K562 (cell line): ENCODE results near the gene KIF5C. TPM values are rescaled to one million over a fixed set of nuclear protein-coding genes. Genes with fewer than 3 reads are reported as not detected.

Experiments
- ATAC-seq: fragments of 200-7000 bp; cut with Tn5 transposase; 3 replicates; pipeline ENCODE4 v1.9.1; 2020; ENCODE audit warnings: moderate library complexity
- BruUV-seq: library from RNA; stranded (reverse); fragments of 400-500 nt; replicated peaks from 2 replicates; lab custom pipeline; 2021; lab: Mats Ljungman, UMichigan
- CTCF ChIA-PET: fragments of 300-600 bp; formaldehyde crosslinking; extraction: SDS; loops from one replicate; lab custom pipeline; 2021; ENCODE audit warnings: low intra/inter-chr PET ratio; lab: Yijun Ruan, JAX
- POLR2A ChIA-PET: fragments of 300-600, 350-650 bp; sonication (Branson Sonifier 250); formaldehyde crosslinking; extraction: SDS; loops from one replicate; lab custom pipeline; 2021; ENCODE audit warnings: antibody characterized with exemption, inconsistent platforms; lab: Yijun Ruan, JAX
- DNase-seq, 4 experiments: peaks; one replicate each; pipeline versions ENCODE4 v3.0.0 to v3.0.0-alpha.2; 2011 to 2018; ENCODE audit warnings: low spot score in 3 of 4, mixed read lengths in 3 of 4; ENCODE audit errors: extremely low read depth in 1 of 4
- FAIRE-seq: peaks from 2 replicates; lab custom pipeline; 2011; peaks lifted over from hg19 to GRCh38; lab: Jason Lieb, UNC
- H2AFZ ChIP-seq: 2 replicates; pipeline ENCODE4 v1.6.0; 2011; ENCODE audit warnings: low read depth, low read length, control low read depth, inconsistent platforms
- H3K27ac ChIP-seq: fragments of 200-600 bp; 3 replicates; pipeline ENCODE4 v1.8.0; 2011; ENCODE audit warnings: low read depth, mild to moderate bottlenecking, control low read depth, inconsistent platforms, low read length, moderate library complexity, mixed read lengths; ENCODE audit errors: extremely low read depth
- H3K27me3 ChIP-seq, 2 experiments: fragments of 300-600 bp in 1 of 2; 2 replicates in 1 of 2; 3 replicates in 1 of 2; pipeline versions ENCODE4 v1.6.0 to v1.8.0; 2011; ENCODE audit warnings: inconsistent platforms in 2 of 2, low read length in 2 of 2, mild to moderate bottlenecking in 1 of 2, mixed read lengths in 1 of 2, moderate library complexity in 1 of 2; ENCODE audit not compliant: control insufficient read depth in 2 of 2, insufficient read depth in 2 of 2
- H3K36me3 ChIP-seq: fragments of 300-600 bp; 3 replicates; pipeline ENCODE4 v1.8.0; 2011; ENCODE audit warnings: mild to moderate bottlenecking, low read length, inconsistent platforms; ENCODE audit not compliant: control insufficient read depth, insufficient read depth
- H3K4me1 ChIP-seq, 2 experiments: fragments of 200-600 bp in 1 of 2; replicated peaks in 1 of 2; 2 replicates in 1 of 2; 3 replicates in 1 of 2; pipeline versions ENCODE4 v1.5.1 to v1.8.0; 2011; ENCODE audit warnings: inconsistent platforms in 2 of 2, low read length in 2 of 2, mild to moderate bottlenecking in 1 of 2, mixed read lengths in 1 of 2, moderate library complexity in 1 of 2; ENCODE audit not compliant: control insufficient read depth in 2 of 2, insufficient read depth in 2 of 2
- H3K4me2 ChIP-seq: 2 replicates; pipeline ENCODE4 v1.6.1; 2011; ENCODE audit warnings: low read length, control low read depth, inconsistent platforms, mixed read lengths; ENCODE audit not compliant: insufficient read depth
- H3K4me3 ChIP-seq: fragments of 200-600 bp; sonication (generic), shearing (Covaris generic); 2 replicates; pipeline ENCODE4 v1.5.1; 2016; ENCODE audit warnings: control low read depth, inconsistent platforms
- H3K79me2 ChIP-seq: fragments of 200-600 bp; 3 replicates; pipeline ENCODE4 v1.8.0; 2011; ENCODE audit warnings: low read length, inconsistent platforms; ENCODE audit not compliant: control insufficient read depth, insufficient read depth
- H3K9ac ChIP-seq, 2 experiments: 2 replicates each; pipeline versions ENCODE4 v1.6.0 to v1.6.1; 2011; ENCODE audit warnings: low read depth in 2 of 2, low read length in 2 of 2, control low read depth in 1 of 2, inconsistent platforms in 1 of 2, mild to moderate bottlenecking in 1 of 2, mixed read lengths in 1 of 2; ENCODE audit not compliant: insufficient read depth in 1 of 2
- H3K9me1 ChIP-seq: one replicate; pipeline ENCODE4 v1.6.0; 2011; ENCODE audit warnings: inconsistent platforms, mild to moderate bottlenecking, low read length, moderate library complexity; ENCODE audit not compliant: control insufficient read depth, insufficient read depth
- H3K9me3 ChIP-seq: replicated peaks from 2 replicates; pipeline ENCODE4 v1.5.1; 2011; ENCODE audit warnings: low read depth, low read length, inconsistent platforms; ENCODE audit not compliant: control insufficient read depth, insufficient read depth
- H4K20me1 ChIP-seq: replicated peaks from 2 replicates; pipeline ENCODE4 v1.6.1; 2011; ENCODE audit warnings: low read length, inconsistent platforms, mixed read lengths; ENCODE audit not compliant: control insufficient read depth, insufficient read depth
- ATF7 ChIP-seq: fragments of 450-650 bp; IDR thresholded peaks from 2 replicates; pipeline ENCODE4 v1.7.1; 2014; ENCODE audit warnings: mild to moderate bottlenecking, moderate library complexity
- CBX3 ChIP-seq, 2 experiments: IDR thresholded peaks; 1 replicate in 1 of 2; 2 replicates in 1 of 2; pipeline ENCODE4 v1.6.1; 2012; ENCODE audit warnings: inconsistent platforms in 2 of 2, low read length in 2 of 2, borderline replicate concordance in 1 of 2, control low read depth in 1 of 2
- FUS ChIP-seq: fragments of 200-400 bp; formaldehyde crosslinking; optimal IDR thresholded peaks from 2 replicates; pipeline ENCODE3; 2017; ENCODE audit warnings: low read depth, low read length
- GTF2F1 ChIP-seq: IDR thresholded peaks from 2 replicates; pipeline ENCODE4 v1.6.1; 2011; ENCODE audit warnings: low read depth, low read length, improper control_type of control experiment
- HMG20B ChIP-seq: fragments of 250-450 bp; sonication (Bioruptor Pico); IDR thresholded peaks from 2 replicates; pipeline ENCODE4 v1.5.0; 2021; ENCODE audit warnings: mild to moderate bottlenecking
- HNRNPUL1 ChIP-seq: fragments of 200-400 bp; formaldehyde crosslinking; IDR thresholded peaks from 2 replicates; pipeline ENCODE4 v1.6.1; 2017; ENCODE audit warnings: low read length
- MCM7 ChIP-seq, 2 experiments: fragments of 450-650 bp; IDR thresholded peaks; 2 replicates each; pipeline ENCODE4 v1.6.1; 2016 to 2018
- MEF2A ChIP-seq: IDR thresholded peaks from 2 replicates; pipeline ENCODE4 v1.6.1; 2011; ENCODE audit warnings: low read depth, mild to moderate bottlenecking, low read length, moderate library complexity; ENCODE audit not compliant: control insufficient read depth
- MYBL2 ChIP-seq, 2 experiments: fragments of 450-650 bp in 1 of 2; sonication (generic) in 1 of 2; formaldehyde crosslinking in 1 of 2; IDR thresholded peaks; 2 replicates each; pipeline versions ENCODE4 v1.6.1 to v1.8.1; 2017 to 2022; ENCODE audit warnings: borderline replicate concordance in 1 of 2, inconsistent platforms in 1 of 2, low read depth in 1 of 2, mild to moderate bottlenecking in 1 of 2, missing genetic modification reagents in 1 of 2, moderate library complexity in 1 of 2
- SREBF1 ChIP-seq: fragments of 150-350 bp; IDR thresholded peaks from 2 replicates; pipeline ENCODE4 v1.6.1; 2014; ENCODE audit warnings: antibody characterized with exemption, low read depth, low read length, borderline replicate concordance
- TAF7 ChIP-seq: fragments of 450-650 bp; IDR thresholded peaks from 2 replicates; pipeline ENCODE4 v1.6.1; 2016; ENCODE audit warnings: missing genetic modification characterization, missing compliant biosample characterization
- TBP ChIP-seq: optimal IDR thresholded peaks from 2 replicates; pipeline ENCODE3; 2011; ENCODE audit warnings: low read depth, low read length, improper control_type of control experiment
- TEAD4 ChIP-seq, 2 experiments: sonication (generic) in 1 of 2; formaldehyde crosslinking in 1 of 2; IDR thresholded peaks; 2 replicates each; pipeline versions ENCODE4 v1.6.1 to v1.8.0; 2012 to 2022; ENCODE audit warnings: borderline replicate concordance in 1 of 2, inconsistent platforms in 1 of 2, low read length in 1 of 2, mild to moderate bottlenecking in 1 of 2, missing genetic modification reagents in 1 of 2
- ZSCAN29 ChIP-seq: fragments of 450-650 bp; IDR thresholded peaks from 2 replicates; pipeline ENCODE4 v1.6.1; 2017
- WGBS: fragments of 100-300 bp; shearing (Covaris generic); methylation state at CpG from one replicate; pipeline ENCODE4 v1.1.6; 2016; ENCODE audit warnings: low coverage, mixed read lengths; ENCODE audit not compliant: insufficient coverage; ENCODE audit errors: missing lambda C conversion rate; 5-methylcytosine and 5-hydroxymethylcytosine counted together
- in situ Hi-C: fragments of 300-500 bp; cut with MboI; formaldehyde crosslinking; loops from 4 replicates; pipeline ENCODE4 v1.15.0; 2018; ENCODE audit warnings: inconsistent platforms, mixed read lengths
- intact Hi-C: fragments of 100-400 bp; cut with micrococcal nuclease; formaldehyde crosslinking; loops from 2 replicates; pipeline ENCODE4 v1.14.2; 2022
- polyA plus RNA-seq, 8 experiments: library from polyadenylated mRNA; depleted of rRNA in 4 of 8; stranded (reverse) in 5 of 8; unstranded in 3 of 8; fragments of >200 nt; fragmentation: Nextera tagmentation in 2 of 8; fragmentation: Illumina TruSeq in 1 of 8; extraction: Ambion mirVana in 2 of 8; extraction: Trizol in 1 of 8; gene quantifications; 2 replicates each; pipeline versions ENCODE4 v1.2.1 to v1.2.3, GENCODE V29; 2011 to 2014; ENCODE audit warnings: inconsistent platforms in 1 of 8, missing spikeins in 1 of 8
- total RNA-seq, 7 experiments: library from RNA; depleted of rRNA in 6 of 7; stranded (reverse); fragments of >200 nt in 6 of 7; fragmentation: Illumina TruSeq in 2 of 7; extraction: Trizol in 2 of 7; gene quantifications; 2 replicates each; pipeline versions ENCODE4 v1.2.1 to v1.2.3, GENCODE V29; 2011 to 2021; ENCODE audit warnings: low replicate concordance in 1 of 7
- TF ChIP-seq, protein P1 (sequence below): fragments of 250-450 bp; sonication (Bioruptor Pico); IDR thresholded peaks from 2 replicates; pipeline ENCODE4 v1.5.1; 2021; ENCODE audit warnings: mild to moderate bottlenecking

The KIF5C gene
- total and polyA plus RNA-seq, 9 of the 15 experiments (the other 6 are each of a cell fraction or from before 2014, with no cell fraction given), result 0.01 to 0.09 (median 0.01) TPM; not detected in 6

GRCh38 chr2:148922062-148922461 is 47.0 kb downstream of the KIF5C start (continued):
- TF ChIP-seq, protein P1, sequence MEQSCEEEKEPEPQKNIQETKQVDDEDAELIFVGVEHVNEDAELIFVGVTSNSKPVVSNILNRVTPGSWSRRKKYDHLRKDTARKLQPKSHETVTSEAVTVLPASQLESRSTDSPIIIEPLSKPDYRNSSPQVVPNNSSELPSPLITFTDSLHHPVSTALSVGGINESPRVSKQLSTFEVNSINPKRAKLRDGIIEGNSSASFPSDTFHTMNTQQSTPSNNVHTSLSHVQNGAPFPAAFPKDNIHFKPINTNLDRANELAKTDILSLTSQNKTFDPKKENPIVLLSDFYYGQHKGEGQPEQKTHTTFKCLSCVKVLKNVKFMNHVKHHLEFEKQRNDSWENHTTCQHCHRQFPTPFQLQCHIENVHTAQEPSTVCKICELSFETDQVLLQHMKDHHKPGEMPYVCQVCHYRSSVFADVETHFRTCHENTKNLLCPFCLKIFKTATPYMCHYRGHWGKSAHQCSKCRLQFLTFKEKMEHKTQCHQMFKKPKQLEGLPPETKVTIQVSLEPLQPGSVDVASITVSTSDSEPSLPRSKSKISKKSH (CRISPR knock-in tag), result no peak
- no peak for TF ChIP-seq HNRNPUL1
- no peak for TF ChIP-seq MCM7 (IDR thresholded peaks at IDR 0.05)

- Histone ChIP-seq H3K27ac (no peak overlapping the region), H3K9ac (no peak overlapping the region), H3K9me3 (no peaks in the 10 kb centered on the region), H3K27me3 (no peaks in the 10 kb centered on the region), H4K20me1 (no peaks in the 10 kb centered on the region), H2AFZ (no peak overlapping the region), H3K36me3 (no peaks in the 10 kb centered on the region), H3K79me2 (no peaks in the 10 kb centered on the region), H3K9me1 (no peaks in the 10 kb centered on the region), H3K4me1 (peaks cover 0 to 8% of the 10 kb centered on the region in 2 experiments; a peak in 2 of 5 replicates), H3K4me2 (no peak overlapping the region), H3K4me3 (no peak overlapping the region)
- CTCF ChIA-PET, result no interaction called here
- POLR2A ChIA-PET, result interaction anchor here (0.6 to 1.1 kb wide), 3 partner anchors 8 to 410 kb away, joined by 3 to 4 read pairs (median 3); no protein-coding TSS in a partner anchor
- in situ Hi-C loops, result no loop called here
- no peak for ATAC-seq
- BruUV-seq, result no TSS peak
- no peak for FAIRE-seq
- 1% methylated on average over 3 of the region's 3 CpGs for WGBS
- DNase-seq, result no peak
- intact Hi-C loops, result loop anchor here (10.0 kb wide), 1 partner anchor 642 kb away; no protein-coding TSS in a partner anchor
- no peak for TF ChIP-seq ZSCAN29
- TF ChIP-seq GTF2F1, result no peak
- TF ChIP-seq ATF7, result no peak
- no peak for TF ChIP-seq SREBF1
- TF ChIP-seq TBP, result no peak
- no peak for TF ChIP-seq MEF2A
- no peak for TF ChIP-seq FUS
- no peak for TF ChIP-seq TAF7 (tag)
- TF ChIP-seq CBX3 (IDR thresholded peaks at IDR 0.05; ENCODE audit: borderline replicate concordance in 1 of 2, low read length in 2 of 2), result no peak
- no peak for TF ChIP-seq TEAD4 (IDR thresholded peaks at IDR 0.05; ENCODE audit: low read length)
- no peak for TF ChIP-seq TEAD4 (CRISPR knock-in tag; IDR thresholded peaks at IDR 0.05; ENCODE audit: borderline replicate concordance)
- TF ChIP-seq HMG20B, result no peak
- TF ChIP-seq MYBL2 (IDR thresholded peaks at IDR 0.05; ENCODE audit: low read depth), result no peak
- no peak for TF ChIP-seq MYBL2 (CRISPR knock-in tag; IDR thresholded peaks at IDR 0.05; ENCODE audit: borderline replicate concordance)
Observed at GRCh38 chr2:148922776-148923475, 47.9 kb downstream of the KIF5C start.
